HG03139 (cell line): ENCODE data around the gene NELFB.
"Not testable (repeated sequence)": the region's sequence is repeated elsewhere in the genome, so short reads cannot be mapped to it uniquely, and the experiment has no call there.

ENCODE experiments used
- ATAC-seq: cut with Tn5 transposase; IDR thresholded peaks from one replicate; pipeline ENCODE4 v1.9.1; 2021; ENCODE audit not compliant: unreplicated experiment

Gene NELFB

GRCh38 chr9:137234758-137235423 lies 20.2 kb upstream of the NELFB start:
- ATAC-seq = no peak

GRCh38 chr9:137235424-137236237 lies 19.5 kb upstream of the NELFB start:
- ATAC-seq = no peak

- ATAC-seq = peak; percentile 21
Observed at GRCh38 chr9:137236238-137236935, 18.7 kb upstream of the NELFB start.

- ATAC-seq = no peak
Observed at GRCh38 chr9:137236936-137237421, 18.1 kb upstream of the NELFB start.

GRCh38 chr9:137237759-137238726 lies 17.1 kb upstream of the NELFB start:
- no peak for ATAC-seq

- ATAC-seq = not testable (repeated sequence)
Observed at GRCh38 chr9:137239541-137240200, 15.5 kb upstream of the NELFB start.

- peak; percentile 23 for ATAC-seq
Observed at GRCh38 chr9:137240318-137240840, 14.7 kb upstream of the NELFB start.

- peak; percentile 58 for ATAC-seq
Observed at GRCh38 chr9:137240841-137241489, 14.2 kb upstream of the NELFB start, which contains the start of gene TUBB4B. TUBB4B (plus strand) TSS chr9:137241287; CDS start chr9:137241361, 74 bp downstream.

GRCh38 chr9:137241490-137242268 lies 13.4 kb upstream of the NELFB start:
- no peak for ATAC-seq

GRCh38 chr9:137242269-137243203 lies 12.6 kb upstream of the NELFB start:
- ATAC-seq = no peak

GRCh38 chr9:137243266-137243625 lies 11.9 kb upstream of the NELFB start:
- not testable (repeated sequence) for ATAC-seq

- ATAC-seq = no peak
Observed at GRCh38 chr9:137243626-137244485, 11.3 kb upstream of the NELFB start.

- no peak for ATAC-seq
Observed at GRCh38 chr9:137244486-137245449, 10.4 kb upstream of the NELFB start.

- ATAC-seq = no peak
Observed at GRCh38 chr9:137245450-137246421, 9.4 kb upstream of the NELFB start.
